Uterus (tissue), 2 donors: ENCODE results near the gene EDEM3.

Experiments
- POLR2A ChIP-seq, 2 donors: fragments of 450-650 bp; IDR thresholded peaks; one replicate each; pipeline ENCODE4 v1.6.1; 2016; ENCODE audit warnings: antibody characterized with exemption in 2 of 2, mild to moderate bottlenecking in 1 of 2, moderate library complexity in 1 of 2
- TF ChIP-seq, protein P1 (sequence below), 4 experiments: fragments of 200-600 bp in 2 of 4; fragments of 450-650 bp in 2 of 4; sonication (generic) in 2 of 4; IDR thresholded peaks; one replicate each; pipeline ENCODE4 v1.5.1; 2016 to 2019; ENCODE audit warnings: antibody characterized with exemption in 4 of 4, mild to moderate bottlenecking in 2 of 4, moderate library complexity in 1 of 4

- TF ChIP-seq, protein P1, sequence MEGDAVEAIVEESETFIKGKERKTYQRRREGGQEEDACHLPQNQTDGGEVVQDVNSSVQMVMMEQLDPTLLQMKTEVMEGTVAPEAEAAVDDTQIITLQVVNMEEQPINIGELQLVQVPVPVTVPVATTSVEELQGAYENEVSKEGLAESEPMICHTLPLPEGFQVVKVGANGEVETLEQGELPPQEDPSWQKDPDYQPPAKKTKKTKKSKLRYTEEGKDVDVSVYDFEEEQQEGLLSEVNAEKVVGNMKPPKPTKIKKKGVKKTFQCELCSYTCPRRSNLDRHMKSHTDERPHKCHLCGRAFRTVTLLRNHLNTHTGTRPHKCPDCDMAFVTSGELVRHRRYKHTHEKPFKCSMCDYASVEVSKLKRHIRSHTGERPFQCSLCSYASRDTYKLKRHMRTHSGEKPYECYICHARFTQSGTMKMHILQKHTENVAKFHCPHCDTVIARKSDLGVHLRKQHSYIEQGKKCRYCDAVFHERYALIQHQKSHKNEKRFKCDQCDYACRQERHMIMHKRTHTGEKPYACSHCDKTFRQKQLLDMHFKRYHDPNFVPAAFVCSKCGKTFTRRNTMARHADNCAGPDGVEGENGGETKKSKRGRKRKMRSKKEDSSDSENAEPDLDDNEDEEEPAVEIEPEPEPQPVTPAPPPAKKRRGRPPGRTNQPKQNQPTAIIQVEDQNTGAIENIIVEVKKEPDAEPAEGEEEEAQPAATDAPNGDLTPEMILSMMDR (IDR thresholded peaks at IDR 0.05), result no peak
- TF ChIP-seq POLR2A (IDR thresholded peaks at IDR 0.05), result no peak
Measured at GRCh38 chr1:184677344-184677743, 77.3 kb downstream of the EDEM3 start.
